Ectodermal cell (in vitro differentiated cells): ENCODE data around the gene CDH4.

Experiments used
- H3K27ac ChIP-seq: 2 replicates; pipeline ENCODE4 v1.7.0; 2013; ENCODE audit warnings: mild to moderate bottlenecking, low read depth, low read length; ENCODE audit not compliant: insufficient read depth, poor library complexity, severe bottlenecking
- H3K27me3 ChIP-seq: 2 replicates; pipeline ENCODE4 v1.7.0; 2013; ENCODE audit warnings: mild to moderate bottlenecking, low read length; ENCODE audit not compliant: insufficient read depth, control insufficient read depth, poor library complexity, severe bottlenecking
- H3K36me3 ChIP-seq: one replicate; pipeline ENCODE4 v1.7.0; 2013; ENCODE audit warnings: low read length; ENCODE audit not compliant: control insufficient read depth, insufficient read depth
- H3K4me1 ChIP-seq: one replicate; pipeline ENCODE4 v1.7.0; 2013; ENCODE audit warnings: low read length; ENCODE audit not compliant: control insufficient read depth, insufficient read depth
- H3K4me3 ChIP-seq: 2 replicates; pipeline ENCODE4 v1.7.0; 2013; ENCODE audit warnings: low read depth, low read length, control low read depth; ENCODE audit not compliant: insufficient read depth
- H3K9me3 ChIP-seq: 2 replicates; pipeline ENCODE4 v1.7.0; 2013; ENCODE audit warnings: mild to moderate bottlenecking, low read length, moderate library complexity; ENCODE audit not compliant: control insufficient read depth
- WGBS, 2 experiments: methylation state at CpG; one replicate each; pipeline ENCODE4 v1.1.7; 2013; ENCODE audit warnings: missing lambda C conversion rate in 2 of 2; 5-methylcytosine and 5-hydroxymethylcytosine counted together

CDH4 gene

GRCh38 chr20:61588411-61589385, 336.6 kb downstream of the CDH4 start:
- Histone ChIP-seq H3K27ac (no peak overlapping the region), H3K4me3 (no peak overlapping the region), H3K4me1 (peaks cover 7% of the 10 kb centered on the region), H3K27me3 (no peaks in the 10 kb centered on the region), H3K36me3 (no peaks in the 10 kb centered on the region), H3K9me3 (no peaks in the 10 kb centered on the region)
- 68 to 75% methylated on average over 29 of the region's 29 CpGs for WGBS, 2 experiments

DNA sequence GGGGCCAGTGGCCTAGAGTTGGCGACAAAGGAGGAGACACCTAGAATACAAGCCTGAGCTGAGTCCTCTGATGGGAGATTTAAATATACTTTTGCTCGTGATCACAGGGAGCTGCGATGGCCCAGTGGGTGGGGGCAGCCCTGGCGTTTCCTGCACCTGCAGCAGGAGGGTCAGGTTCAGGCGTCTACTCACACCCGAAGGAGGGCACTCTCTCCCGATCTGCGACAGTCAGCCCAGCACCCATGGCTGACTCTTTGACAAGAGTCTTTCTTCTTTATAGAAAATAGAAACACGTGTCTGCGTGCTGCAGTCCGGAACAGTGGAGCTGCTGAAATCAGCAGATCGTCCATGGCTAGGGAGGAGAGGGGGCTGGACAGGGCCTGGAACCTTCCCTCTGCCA, 338.2 kb downstream of the CDH4 start:
- H3K4me3 ChIP-seq: no peak overlapping the region
- no peaks in the 10 kb centered on the region for H3K27me3 ChIP-seq
- 84% methylated on average over 12 of the region's 12 CpGs for WGBS, 2 experiments
- H3K4me1 ChIP-seq: peaks cover 4% of the 10 kb centered on the region
- H3K9me3 ChIP-seq: no peaks in the 10 kb centered on the region
- no peak overlapping the region for H3K27ac ChIP-seq
- no peaks in the 10 kb centered on the region for H3K36me3 ChIP-seq

DNA sequence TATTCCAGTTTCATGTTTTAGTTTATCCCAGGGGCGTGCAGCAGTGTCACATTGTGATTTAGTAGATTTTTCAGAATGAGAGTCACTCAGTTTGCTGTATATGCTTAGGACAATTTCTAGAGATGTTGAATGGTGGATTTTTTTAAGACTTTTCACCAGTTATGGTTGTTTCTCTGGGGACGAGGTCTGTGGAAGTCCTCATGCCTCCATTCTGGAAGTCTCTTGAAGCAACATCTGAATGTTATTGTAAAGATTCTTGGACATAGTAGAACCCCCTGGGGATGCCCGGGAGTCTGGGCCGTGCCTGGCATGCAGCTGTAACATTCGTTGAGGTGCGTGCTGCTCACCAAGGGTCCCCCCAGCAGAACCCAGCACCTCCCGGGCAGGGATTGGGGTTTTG, 341.5 kb downstream of the CDH4 start:
- Histone ChIP-seq H3K4me3 (no peak overlapping the region), H3K4me1 (peaks cover 7% of the 10 kb centered on the region), H3K27ac (no peak overlapping the region), H3K9me3 (no peaks in the 10 kb centered on the region), H3K27me3 (no peaks in the 10 kb centered on the region), H3K36me3 (no peaks in the 10 kb centered on the region)
- 89 to 94% methylated on average over 7 of the region's 7 CpGs for WGBS, 2 experiments

DNA sequence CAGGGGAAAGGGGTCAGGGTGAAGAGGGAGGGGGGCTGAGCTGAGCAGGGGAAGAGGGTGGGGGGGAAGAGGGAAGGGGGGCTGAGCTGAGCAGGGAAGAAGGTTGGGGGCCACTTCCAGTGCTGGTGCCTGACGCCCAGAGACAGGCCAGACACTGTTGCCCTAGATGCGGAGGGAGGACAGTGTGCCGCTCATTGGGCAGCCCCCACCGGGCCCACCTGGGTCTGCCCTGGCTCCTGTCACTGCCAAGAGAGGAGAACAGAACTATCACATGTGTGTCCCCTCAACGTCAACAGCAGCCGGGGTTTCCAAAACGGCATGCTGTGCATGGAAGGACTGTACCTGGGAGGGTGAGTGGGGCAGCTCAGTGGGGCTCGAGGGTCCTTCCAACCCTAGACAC, 342.1 kb downstream of the CDH4 start:
- Histone ChIP-seq H3K9me3 (no peaks in the 10 kb centered on the region), H3K4me3 (no peak overlapping the region), H3K27ac (no peak overlapping the region), H3K36me3 (no peaks in the 10 kb centered on the region), H3K4me1 (peaks cover 11% of the 10 kb centered on the region), H3K27me3 (no peaks in the 10 kb centered on the region)
- WGBS, 2 experiments: 88 to 92% methylated on average over 8 of the region's 8 CpGs

DNA sequence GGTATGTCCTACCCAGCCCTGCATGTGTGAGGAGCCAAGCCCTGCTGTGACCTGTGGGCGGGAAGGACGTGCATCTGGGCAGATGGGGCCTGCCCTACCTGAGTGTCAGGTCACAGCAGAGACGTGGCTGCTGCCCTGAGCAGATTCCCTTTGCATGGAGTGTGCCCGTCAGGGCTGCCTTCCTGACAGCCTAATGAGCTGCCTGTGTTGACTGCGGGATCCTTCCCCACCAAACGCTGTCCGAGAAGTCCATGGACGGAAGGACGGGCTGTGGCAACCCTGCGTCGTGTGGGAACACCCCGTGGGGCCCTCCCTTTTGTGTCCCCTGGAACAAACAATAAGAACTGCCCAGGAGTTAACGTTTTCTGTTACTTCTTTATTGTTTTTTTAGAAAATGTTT, 343.2 kb downstream of the CDH4 start:
- peaks cover 12% of the 10 kb centered on the region for H3K4me1 ChIP-seq
- WGBS, 2 experiments: 93 to 94% methylated on average over 13 of the region's 13 CpGs
- H3K9me3 ChIP-seq: no peaks in the 10 kb centered on the region
- no peak overlapping the region for H3K27ac ChIP-seq
- no peaks in the 10 kb centered on the region for H3K27me3 ChIP-seq
- H3K4me3 ChIP-seq: no peak overlapping the region
- H3K36me3 ChIP-seq: no peaks in the 10 kb centered on the region

- Histone ChIP-seq H3K9me3 (no peaks in the 10 kb centered on the region), H3K36me3 (no peaks in the 10 kb centered on the region), H3K4me1 (peaks cover 12% of the 10 kb centered on the region), H3K27me3 (no peaks in the 10 kb centered on the region), H3K4me3 (no peak overlapping the region), H3K27ac (no peak overlapping the region)
- WGBS, 2 experiments: 92 to 96% methylated on average over 8 of the region's 8 CpGs
Measured at GRCh38 chr20:61596687-61597330, 344.7 kb downstream of the CDH4 start.

DNA sequence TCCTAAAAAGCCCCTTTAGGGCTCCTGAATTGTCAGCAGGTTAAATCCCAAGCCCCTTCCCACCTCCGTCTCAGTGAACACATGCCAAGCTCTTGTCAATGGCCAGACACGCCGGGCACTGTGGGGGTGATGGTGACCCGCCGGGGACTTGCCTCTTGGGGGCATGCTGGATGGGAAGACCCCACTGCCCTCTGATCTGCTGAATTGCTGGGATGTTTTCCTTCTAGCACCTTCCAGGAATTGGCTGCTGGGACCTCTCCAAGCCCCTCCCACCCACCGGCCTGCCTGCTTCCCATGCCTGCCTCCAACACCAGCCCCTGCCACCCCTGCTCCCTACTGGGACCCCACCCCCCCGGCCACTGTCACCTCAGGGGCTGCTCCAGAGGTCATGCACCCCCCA, 345.9 kb downstream of the CDH4 start:
- Histone ChIP-seq H3K27me3 (no peaks in the 10 kb centered on the region), H3K4me3 (no peak overlapping the region), H3K4me1 (peaks cover 12% of the 10 kb centered on the region), H3K9me3 (no peaks in the 10 kb centered on the region), H3K27ac (no peak overlapping the region), H3K36me3 (no peaks in the 10 kb centered on the region)
- WGBS, 2 experiments: 79 to 88% methylated on average over 7 of the region's 7 CpGs

- no peaks in the 10 kb centered on the region for H3K27me3 ChIP-seq
- no peak overlapping the region for H3K27ac ChIP-seq
- H3K36me3 ChIP-seq: no peaks in the 10 kb centered on the region
- WGBS, 2 experiments: 87 to 90% methylated on average over 21 of the region's 21 CpGs
- no peak overlapping the region for H3K4me3 ChIP-seq
- peaks cover 12% of the 10 kb centered on the region for H3K4me1 ChIP-seq
- H3K9me3 ChIP-seq: no peaks in the 10 kb centered on the region
Measured at GRCh38 chr20:61598586-61598985, 346.5 kb downstream of the CDH4 start.

DNA sequence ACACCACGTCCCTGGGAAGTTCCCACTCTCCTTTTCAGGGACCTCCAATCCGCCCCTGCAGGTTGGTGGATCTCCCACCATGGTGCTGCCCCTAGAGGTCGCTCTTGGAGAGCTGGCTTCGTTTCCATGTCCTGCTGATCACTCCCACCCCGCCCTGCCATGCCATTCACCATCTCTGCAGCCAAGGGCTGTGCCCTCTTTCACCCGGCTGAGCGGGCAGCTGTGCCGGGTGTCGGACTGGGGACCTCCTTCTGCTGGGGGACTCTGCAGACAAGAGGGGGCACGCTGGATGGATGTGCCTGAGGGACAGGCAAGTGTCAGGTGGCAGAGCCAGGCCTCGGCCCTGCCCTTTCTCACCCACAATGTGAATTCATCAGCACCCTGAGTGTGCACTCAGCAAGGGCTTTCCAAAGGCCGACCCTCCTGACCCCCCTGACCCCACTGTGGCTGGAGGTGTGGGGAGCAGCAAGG, 347.0 kb downstream of the CDH4 start:
- no peaks in the 10 kb centered on the region for H3K27me3 ChIP-seq
- H3K9me3 ChIP-seq: no peaks in the 10 kb centered on the region
- H3K4me1 ChIP-seq: peaks cover 12% of the 10 kb centered on the region
- H3K27ac ChIP-seq: no peak overlapping the region
- H3K4me3 ChIP-seq: no peak overlapping the region
- WGBS, 2 experiments: 76 to 78% methylated on average over 12 of the region's 12 CpGs
- no peaks in the 10 kb centered on the region for H3K36me3 ChIP-seq

DNA sequence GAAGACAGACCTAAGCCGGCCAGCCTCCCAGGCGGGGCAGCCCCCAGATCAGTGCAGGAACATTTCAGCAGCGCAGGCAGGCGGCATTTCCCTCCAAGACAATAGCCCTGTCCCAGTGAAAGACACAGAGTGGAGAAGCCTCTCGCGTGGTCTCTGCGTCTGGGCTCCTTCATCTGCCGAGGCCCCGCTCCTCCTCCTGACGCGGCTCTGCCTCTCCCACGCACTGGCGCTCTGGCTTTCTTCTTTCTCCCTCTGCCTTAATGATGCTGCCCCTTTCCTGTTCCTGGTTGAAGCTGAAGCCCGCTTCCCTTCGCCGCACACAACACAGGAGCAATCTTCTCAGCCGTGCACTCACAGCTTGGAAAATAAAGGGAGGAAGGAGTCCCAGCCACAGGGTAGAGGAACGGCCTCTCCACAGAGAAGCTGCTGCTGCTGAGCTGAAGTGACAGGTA, 347.5 kb downstream of the CDH4 start:
- Histone ChIP-seq H3K27ac (no peak overlapping the region), H3K9me3 (no peaks in the 10 kb centered on the region), H3K36me3 (no peaks in the 10 kb centered on the region), H3K27me3 (no peaks in the 10 kb centered on the region), H3K4me3 (no peak overlapping the region), H3K4me1 (peaks cover 12% of the 10 kb centered on the region)
- 85% methylated on average over 18 of the region's 18 CpGs for WGBS, 2 experiments
